Stimulated activated CD4-positive, alpha-beta T cell treated with anti-CD3 and anti-CD28 coated beads, Interleukin-1b, Interleukin-23, amount 100 ng/mL, for 1 hour (primary cell): ENCODE measurements around the gene MYH14.
A peak's percentile ranks its signal among the peaks of the same experiment; 100 is the strongest.
"Not testable (repeated sequence)": the region's sequence is repeated elsewhere in the genome, so short reads cannot be mapped to it uniquely, and the experiment has no call there.

Experiments
- DNase-seq, 2 donors: peaks; one replicate each; pipeline ENCODE4 v3.0.0-alpha.2; 2020; ENCODE audit warnings: low read depth in 2 of 2

MYH14 gene

GRCh38 chr19:50331221-50331993, 128.0 kb downstream of the MYH14 start:
- DNase-seq: no peak

GRCh38 chr19:50331994-50332243, 128.5 kb downstream of the MYH14 start:
- no peak for DNase-seq

- no peak for DNase-seq
These were observed 129.0 kb downstream of the MYH14 start for GRCh38 chr19:50332244-50333038.

- DNase-seq: peak; percentile 75 to 82
These were observed 129.9 kb downstream of the MYH14 start for GRCh38 chr19:50333235-50333736.

GRCh38 chr19:50333737-50334617, 130.6 kb downstream of the MYH14 start:
- peak; percentile 59 to 74 for DNase-seq

GRCh38 chr19:50334741-50335421, 131.5 kb downstream of the MYH14 start:
- DNase-seq: no peak

- not testable (repeated sequence) for DNase-seq
These were observed 133.6 kb downstream of the MYH14 start for GRCh38 chr19:50337031-50337430.

GRCh38 chr19:50340331-50340730, 136.9 kb downstream of the MYH14 start:
- DNase-seq: no peak

- no peak for DNase-seq
These were observed 137.7 kb downstream of the MYH14 start for GRCh38 chr19:50341091-50341564.

GRCh38 chr19:50344661-50345318, 141.4 kb downstream of the MYH14 start:
- no peak for DNase-seq

GRCh38 chr19:50347089-50347581, 143.7 kb downstream of the MYH14 start:
- not testable (repeated sequence) for DNase-seq

- DNase-seq: no peak
These were observed 146.0 kb downstream of the MYH14 start for GRCh38 chr19:50349277-50350057.

GRCh38 chr19:50352242-50352641, 148.8 kb downstream of the MYH14 start:
- DNase-seq: no peak

- DNase-seq: not testable (repeated sequence)
These were observed 150.1 kb downstream of the MYH14 start for GRCh38 chr19:50353487-50353880.

GRCh38 chr19:50356691-50357177, 153.3 kb downstream of the MYH14 start:
- no peak for DNase-seq

- DNase-seq: peak; percentile 55 to 81
These were observed 154.0 kb downstream of the MYH14 start for GRCh38 chr19:50357178-50358100.

GRCh38 chr19:50358483-50359327, 155.3 kb downstream of the MYH14 start:
- peak; percentile 53 to 56 for DNase-seq
